Stimulated activated naive CD8-positive, alpha-beta T cell treated with anti-CD3 and anti-CD28 coated beads, Interleukin-15, amount 100 ng/mL, for 72 hours (primary cell): ENCODE results near the gene SPAG4.

ENCODE experiments used
- ATAC-seq: fragments of 150-1000 bp; cut with Tn5 transposase; 2 replicates; pipeline ENCODE4 v1.10.0; 2021; ENCODE audit warnings: mild to moderate bottlenecking, moderate library complexity
- DNase-seq, 2 donors: peaks; one replicate each; pipeline ENCODE4 v3.0.0; 2021 to 2022
- H3K27ac Mint-ChIP-seq, 2 donors: one replicate each; pipeline ENCODE4 v1.8.0; 2022; ENCODE audit warnings: mild to moderate bottlenecking in 2 of 2, mixed read lengths in 2 of 2, moderate library complexity in 2 of 2
- H3K27me3 Mint-ChIP-seq: one replicate; pipeline ENCODE4 v1.8.0; 2022; ENCODE audit warnings: mixed read lengths
- H3K4me1 Mint-ChIP-seq: one replicate; pipeline ENCODE4 v1.8.0; 2022; ENCODE audit warnings: mild to moderate bottlenecking, mixed read lengths
- H3K4me3 Mint-ChIP-seq, 2 donors: one replicate each; pipeline ENCODE4 v1.8.0; 2022; ENCODE audit warnings: mild to moderate bottlenecking in 2 of 2, mixed read lengths in 2 of 2, moderate library complexity in 1 of 2
- H3K9me3 Mint-ChIP-seq, 2 donors: one replicate each; pipeline ENCODE4 v1.8.0; 2022; ENCODE audit warnings: mixed read lengths in 2 of 2

Gene SPAG4

GRCh38 chr20:35657271-35657670, 41.6 kb downstream of the SPAG4 start:
- ATAC-seq (no peak), DNase-seq (no peak)
- peaks cover 56% of the 10 kb centered on the region for H3K4me1 Mint-ChIP-seq
- H3K4me3 Mint-ChIP-seq: peak overlapping the region; percentile 16 to 62
- H3K27me3 Mint-ChIP-seq: no peaks in the 10 kb centered on the region
- no peaks in the 10 kb centered on the region for H3K9me3 Mint-ChIP-seq
- peak overlapping the region in 1 of 2 donors; percentile 28 for H3K27ac Mint-ChIP-seq

DNA sequence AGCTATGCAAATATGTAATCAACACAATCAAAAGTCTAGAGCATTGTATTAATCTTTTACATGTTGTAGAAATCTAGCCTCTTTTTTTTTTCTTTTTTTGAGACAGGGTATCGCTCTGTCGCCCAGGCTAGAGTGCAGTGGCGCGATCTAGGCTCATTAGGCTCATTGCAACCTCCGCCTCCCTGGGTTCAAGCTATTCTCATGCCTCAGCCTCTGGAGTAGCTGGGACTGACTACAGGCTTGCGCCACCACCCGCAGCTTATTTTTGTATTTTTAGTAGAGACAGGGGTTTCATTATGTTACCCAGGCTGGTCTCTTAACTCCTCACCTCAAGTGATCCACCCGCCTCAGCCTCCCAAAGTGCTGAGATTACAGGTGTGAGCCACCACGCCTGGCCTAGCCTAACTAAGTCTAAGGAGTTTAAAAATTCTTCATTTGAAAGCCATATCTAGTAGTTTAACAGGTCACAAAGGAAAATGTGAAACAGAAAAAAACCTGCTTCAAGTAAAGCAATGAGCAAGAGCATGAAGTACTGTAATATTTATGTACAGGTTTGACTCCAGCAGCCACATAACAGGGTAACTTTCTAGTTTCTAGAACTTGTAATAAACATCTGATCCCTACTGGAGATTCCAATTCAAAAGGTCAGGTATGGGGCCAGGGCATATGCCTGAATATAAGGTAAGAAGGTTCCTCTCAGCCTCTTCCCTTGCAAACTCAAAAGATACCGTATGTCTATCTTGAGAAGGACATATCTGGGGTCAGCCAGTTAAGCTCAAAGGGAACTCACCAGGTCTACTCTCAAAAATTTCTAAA, 44.7 kb downstream of the SPAG4 start:
- H3K9me3 Mint-ChIP-seq: no peaks in the 10 kb centered on the region

GRCh38 chr20:35661053-35661452, 45.4 kb downstream of the SPAG4 start:
- Mint-ChIP-seq H3K4me3 (peak overlapping the region; percentile 92 to 98), H3K27ac (peak overlapping the region; percentile 93 to 94), H3K27me3 (no peaks in the 10 kb centered on the region), H3K4me1 (peaks cover 62% of the 10 kb centered on the region), H3K9me3 (no peaks in the 10 kb centered on the region)
- DNase-seq: no peak
- no peak for ATAC-seq

More for the DNA sequence above, 44.7 kb downstream of the SPAG4 start:
- DNase-seq (peak; percentile 14 to 26), ATAC-seq (peak; percentile 36)
- Mint-ChIP-seq H3K4me3 (peak overlapping the region; percentile 92 to 98), H3K27me3 (no peaks in the 10 kb centered on the region), H3K27ac (peak overlapping the region; percentile 93 to 94), H3K4me1 (peaks cover 62% of the 10 kb centered on the region)

- no peaks in the 10 kb centered on the region for H3K9me3 Mint-ChIP-seq
- H3K4me3 Mint-ChIP-seq: peak overlapping the region; percentile 92 to 98
- no peaks in the 10 kb centered on the region for H3K27me3 Mint-ChIP-seq
- peaks cover 54% of the 10 kb centered on the region for H3K4me1 Mint-ChIP-seq
- DNase-seq: no peak
- peak overlapping the region; percentile 94 to 99 for H3K27ac Mint-ChIP-seq
- no peak for ATAC-seq
These were observed 46.3 kb downstream of the SPAG4 start for GRCh38 chr20:35661908-35662307.

DNA sequence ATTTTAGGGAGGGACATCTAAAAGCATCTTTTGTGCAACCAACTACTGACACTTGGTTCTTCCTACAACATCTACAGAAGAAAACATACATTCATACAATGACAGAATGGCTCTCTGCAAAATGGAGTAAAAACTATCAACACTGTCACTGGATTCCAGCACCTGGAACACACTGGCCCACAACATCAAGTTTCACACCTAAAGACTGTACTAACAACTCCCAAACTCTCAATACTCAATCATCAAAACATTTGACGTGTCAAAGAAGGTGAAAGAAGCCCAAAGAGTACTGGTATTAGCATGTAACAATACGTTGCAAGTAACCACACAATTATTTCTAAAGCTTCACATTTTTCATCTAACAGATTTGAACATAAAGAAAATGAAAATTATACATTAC, 46.9 kb downstream of the SPAG4 start:
- Mint-ChIP-seq H3K4me1 (peaks cover 48% of the 10 kb centered on the region), H3K9me3 (no peaks in the 10 kb centered on the region), H3K27me3 (no peaks in the 10 kb centered on the region), H3K4me3 (peak overlapping the region; percentile 92 to 98), H3K27ac (peak overlapping the region; percentile 94 to 99)
- DNase-seq (peak in 1 of 2 donors; percentile 23), ATAC-seq (no peak)

- H3K9me3 Mint-ChIP-seq: no peaks in the 10 kb centered on the region
- no peaks in the 10 kb centered on the region for H3K27me3 Mint-ChIP-seq
- DNase-seq (peak; percentile 75 to 83), ATAC-seq (peak; percentile 71)
- H3K4me1 Mint-ChIP-seq: peaks cover 40% of the 10 kb centered on the region
- H3K27ac Mint-ChIP-seq: peak overlapping the region; percentile 94 to 99
- H3K4me3 Mint-ChIP-seq: peak overlapping the region; percentile 92 to 98
These were observed 48.2 kb downstream of the SPAG4 start for GRCh38 chr20:35663516-35664465.

DNA sequence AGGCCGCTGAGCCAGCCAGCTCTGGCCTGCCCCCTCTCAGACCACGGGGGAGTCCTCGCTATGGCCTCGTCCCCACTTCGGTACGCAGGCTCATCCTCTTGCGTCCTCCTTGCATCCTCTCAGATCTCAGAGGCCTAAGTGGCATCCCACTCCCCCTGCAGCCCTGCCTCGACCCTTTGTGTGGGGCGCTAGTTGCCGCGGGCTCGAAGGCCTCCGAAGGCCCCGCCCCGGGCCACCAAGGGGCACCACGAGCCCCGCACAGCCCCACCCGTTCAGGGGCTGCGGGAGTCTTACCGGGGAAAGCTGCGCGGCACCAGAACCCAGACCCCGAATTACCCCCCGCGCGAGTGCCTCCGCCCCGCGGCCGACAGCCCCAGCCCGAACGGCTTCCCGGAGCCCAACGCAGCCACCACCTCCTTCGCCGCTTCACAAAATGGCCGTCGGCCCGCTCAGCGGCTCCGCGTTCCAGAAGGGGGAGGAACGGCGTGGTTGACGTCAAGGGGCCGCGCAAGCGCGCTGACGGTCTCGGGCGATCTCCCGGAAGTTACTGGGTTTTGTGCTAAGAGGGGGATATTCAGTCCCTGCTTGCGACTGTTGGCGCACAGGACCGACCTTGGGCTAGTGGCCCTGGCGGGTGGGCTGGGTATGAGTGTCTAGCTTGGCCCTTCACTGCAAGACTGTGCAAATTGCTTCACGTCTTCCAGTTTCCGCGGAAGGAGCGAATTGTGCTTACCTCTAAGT, 49.0 kb downstream of the SPAG4 start, which contains the start of the genes CPNE1 and RBM12:
CPNE1 (minus strand) TSS at position 435 of the 741 bp plus-strand sequence. CDS start 31,977 bp downstream, outside the sequence.
RBM12 (minus strand) TSS at position 435 of the 741 bp plus-strand sequence. CDS start 9,578 bp downstream, outside the sequence.
- Mint-ChIP-seq H3K4me3 (peak within 1 kb of the TSS; percentile 92 to 98), H3K27me3 (no peaks in the 10 kb centered on the region), H3K27ac (peak within 1 kb of the TSS; percentile 94 to 99), H3K9me3 (no peaks in the 10 kb centered on the region), H3K4me1 (peaks cover 32% of the 10 kb centered on the region)
- ATAC-seq (peak; percentile 86), DNase-seq (peak; percentile 95)

DNA sequence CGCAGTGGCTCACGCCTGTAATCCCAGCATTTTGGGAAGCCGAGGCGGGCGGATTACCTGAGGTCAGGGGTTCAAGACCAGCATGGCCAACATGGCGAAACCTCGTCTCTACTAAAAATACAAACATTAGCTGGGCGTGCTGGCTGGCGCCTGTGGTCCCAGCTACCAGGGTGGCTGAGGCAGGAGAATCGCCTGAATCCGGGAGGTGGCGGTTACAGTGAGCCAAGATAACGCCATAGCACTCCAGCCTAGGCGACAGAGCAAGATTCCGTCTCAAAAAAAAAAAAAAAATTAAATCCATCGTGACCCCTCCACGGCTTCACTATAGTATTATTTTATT, 50.3 kb downstream of the SPAG4 start:
- Mint-ChIP-seq H3K4me1 (peaks cover 19% of the 10 kb centered on the region), H3K4me3 (peak overlapping the region in 1 of 2 donors; percentile 10), H3K27ac (no peak overlapping the region), H3K9me3 (no peaks in the 10 kb centered on the region), H3K27me3 (no peaks in the 10 kb centered on the region)
- no peak for DNase-seq
- no peak for ATAC-seq

- H3K4me1 Mint-ChIP-seq: peaks cover 7% of the 10 kb centered on the region
- H3K27ac Mint-ChIP-seq: no peak overlapping the region
- no peaks in the 10 kb centered on the region for H3K9me3 Mint-ChIP-seq
- ATAC-seq (no peak), DNase-seq (no peak)
- no peaks in the 10 kb centered on the region for H3K27me3 Mint-ChIP-seq
- H3K4me3 Mint-ChIP-seq: no peak overlapping the region
These were observed 53.6 kb downstream of the SPAG4 start for GRCh38 chr20:35669221-35669620.

DNA sequence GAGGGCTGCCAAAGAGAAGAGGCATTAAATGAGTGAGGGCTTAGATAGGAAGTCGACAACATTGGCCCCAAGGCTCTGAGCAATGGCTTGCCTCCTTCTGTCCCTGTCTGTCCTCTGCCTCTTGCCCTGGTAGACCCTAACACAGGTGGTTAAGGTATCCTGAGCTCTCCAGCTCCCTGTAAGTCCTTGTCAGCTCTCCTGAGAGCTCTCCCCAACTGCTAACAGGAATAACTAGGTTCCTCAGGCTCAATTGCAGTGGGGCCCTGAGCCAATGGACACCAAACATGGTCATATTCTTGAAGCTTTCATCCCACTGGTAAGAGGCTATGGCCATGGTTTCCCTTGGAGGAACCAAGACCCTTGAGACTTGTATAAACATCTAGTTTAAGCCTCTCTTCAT, 54.1 kb downstream of the SPAG4 start:
- Mint-ChIP-seq H3K27me3 (no peaks in the 10 kb centered on the region), H3K9me3 (no peaks in the 10 kb centered on the region), H3K4me1 (peaks cover 6% of the 10 kb centered on the region), H3K4me3 (no peak overlapping the region), H3K27ac (no peak overlapping the region)
- DNase-seq (no peak), ATAC-seq (no peak)
